Neuron (in vitro differentiated cells): ENCODE data around the gene HSD17B11.
"Not testable (repeated sequence)": the region's sequence is repeated elsewhere in the genome, so short reads cannot be mapped to it uniquely, and the experiment has no call there.

Experiments used
- H2AFZ ChIP-seq: one replicate; pipeline ENCODE4 v1.6.1; 2013; ENCODE audit warnings: low read depth, mild to moderate bottlenecking, inconsistent platforms, low read length, moderate library complexity
- H3K27me3 ChIP-seq: one replicate; pipeline ENCODE4 v1.6.1; 2013; ENCODE audit warnings: low read length; ENCODE audit not compliant: insufficient read depth
- H3K36me3 ChIP-seq: one replicate; pipeline ENCODE4 v1.6.1; 2013; ENCODE audit warnings: low read length; ENCODE audit not compliant: insufficient read depth
- H3K4me1 ChIP-seq: one replicate; pipeline ENCODE4 v1.6.1; 2013; ENCODE audit warnings: low read length; ENCODE audit not compliant: insufficient read depth
- H3K4me3 ChIP-seq: 2 replicates; pipeline ENCODE4 v1.5.1; 2013; ENCODE audit warnings: mild to moderate bottlenecking, low read length, moderate library complexity
- H3K9me3 ChIP-seq: one replicate; pipeline ENCODE4 v1.6.1; 2013; ENCODE audit warnings: low read length

HSD17B11 gene

DNA sequence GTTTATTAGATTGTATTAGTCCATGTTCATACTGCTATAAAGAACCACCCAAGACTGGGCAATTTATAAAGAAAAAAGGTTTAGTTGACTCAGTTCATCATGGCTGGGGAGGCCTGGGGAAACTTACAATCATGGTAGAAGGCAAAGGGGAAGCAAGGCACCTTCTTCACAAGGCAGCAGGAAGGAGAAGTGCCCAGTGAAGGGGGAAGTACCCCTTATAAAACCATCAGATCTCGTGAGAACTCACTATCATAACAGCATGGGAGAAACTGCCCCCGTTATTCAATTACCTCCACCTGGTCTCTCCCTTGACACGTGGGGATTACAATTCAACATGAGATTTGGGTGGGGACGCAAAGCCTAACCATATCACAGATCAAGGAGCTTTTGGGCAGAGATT is 60.2 kb downstream of the HSD17B11 start:
- H3K9me3 ChIP-seq: peaks cover 8% of the 10 kb centered on the region

DNA sequence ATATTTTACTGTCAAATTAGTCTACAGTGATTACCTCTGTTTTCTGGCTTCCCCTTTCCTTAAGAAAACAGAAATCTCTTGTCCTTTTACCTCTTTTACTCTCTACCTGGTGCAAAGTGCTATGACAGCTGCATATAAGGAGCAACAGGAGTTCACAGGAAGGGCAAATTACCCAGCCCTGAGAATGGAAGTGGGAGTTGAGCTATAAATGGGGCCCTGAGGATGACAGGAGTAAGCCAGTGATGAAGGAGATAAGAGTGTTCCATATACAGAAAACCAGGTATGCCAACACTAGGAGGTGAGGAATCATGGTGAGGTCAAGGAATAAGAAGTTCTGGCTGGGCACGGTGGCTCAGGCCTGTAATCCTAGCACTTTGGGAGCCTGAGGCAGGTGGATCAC is 63.9 kb downstream of the HSD17B11 start:
- no peak overlapping the region for H3K4me3 ChIP-seq
- no peaks in the 10 kb centered on the region for H3K4me1 ChIP-seq
- H3K9me3 ChIP-seq: no peaks in the 10 kb centered on the region
- no peak overlapping the region for H2AFZ ChIP-seq
- no peaks in the 10 kb centered on the region for H3K36me3 ChIP-seq
- no peaks in the 10 kb centered on the region for H3K27me3 ChIP-seq

More for the DNA sequence above, 60.2 kb downstream of the HSD17B11 start:
- Histone ChIP-seq H3K4me3 (no peak overlapping the region), H2AFZ (no peak overlapping the region), H3K27me3 (no peaks in the 10 kb centered on the region), H3K36me3 (no peaks in the 10 kb centered on the region), H3K4me1 (no peaks in the 10 kb centered on the region)

DNA sequence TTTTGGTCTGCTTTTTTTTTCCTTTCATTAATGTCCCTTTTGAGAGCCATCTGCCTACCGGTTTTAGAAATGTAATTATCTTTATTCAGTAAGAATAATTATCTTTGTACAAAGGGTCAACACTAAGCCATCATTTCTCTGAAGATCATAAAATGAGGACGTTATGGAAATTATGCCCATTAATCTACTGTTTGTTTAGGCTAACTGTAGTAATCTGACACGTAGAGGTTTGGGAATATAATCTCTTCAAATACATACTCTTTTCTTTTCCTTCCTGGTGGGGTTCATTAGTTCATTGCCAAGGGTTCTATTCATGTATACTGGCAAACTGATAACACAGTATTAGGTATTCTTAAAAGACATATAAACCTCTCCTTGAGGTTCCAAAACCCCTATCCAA is 64.5 kb downstream of the HSD17B11 start:
- Histone ChIP-seq H3K9me3 (no peaks in the 10 kb centered on the region), H3K4me3 (no peak overlapping the region), H2AFZ (no peak overlapping the region), H3K4me1 (no peaks in the 10 kb centered on the region), H3K36me3 (no peaks in the 10 kb centered on the region), H3K27me3 (no peaks in the 10 kb centered on the region)

DNA sequence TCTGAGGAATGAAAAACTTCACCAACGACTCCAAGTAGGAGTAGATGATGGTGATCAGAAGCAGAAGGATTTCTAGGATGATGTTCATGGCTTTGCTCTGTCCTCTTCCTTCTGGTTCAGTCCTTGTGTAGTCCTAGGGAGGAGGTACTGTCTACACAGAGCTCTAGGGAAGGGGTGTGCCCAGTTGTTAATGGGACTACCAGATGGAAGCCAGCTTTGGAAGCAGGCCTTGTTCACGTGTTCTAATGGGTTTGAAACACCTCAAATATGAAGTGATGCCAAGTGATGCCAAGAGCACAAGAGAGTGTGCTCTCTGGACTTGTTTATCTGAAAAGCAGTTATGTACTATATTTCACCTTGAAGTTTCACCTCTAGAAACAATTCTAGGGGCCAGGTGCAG is 68.2 kb downstream of the HSD17B11 start, which contains the start of gene HSD17B13:
TSS of gene HSD17B13 (minus strand) at position 129 of the 400 bp plus-strand sequence. CDS start at position 88, 41 bp downstream.
- Histone ChIP-seq H3K36me3 (no peaks in the 10 kb centered on the region), H3K9me3 (peaks cover 2% of the 10 kb centered on the region), H3K4me1 (no peaks in the 10 kb centered on the region), H3K27me3 (no peaks in the 10 kb centered on the region), H3K4me3 (no peak within 1 kb of the TSS), H2AFZ (no peak within 1 kb of the TSS)

DNA sequence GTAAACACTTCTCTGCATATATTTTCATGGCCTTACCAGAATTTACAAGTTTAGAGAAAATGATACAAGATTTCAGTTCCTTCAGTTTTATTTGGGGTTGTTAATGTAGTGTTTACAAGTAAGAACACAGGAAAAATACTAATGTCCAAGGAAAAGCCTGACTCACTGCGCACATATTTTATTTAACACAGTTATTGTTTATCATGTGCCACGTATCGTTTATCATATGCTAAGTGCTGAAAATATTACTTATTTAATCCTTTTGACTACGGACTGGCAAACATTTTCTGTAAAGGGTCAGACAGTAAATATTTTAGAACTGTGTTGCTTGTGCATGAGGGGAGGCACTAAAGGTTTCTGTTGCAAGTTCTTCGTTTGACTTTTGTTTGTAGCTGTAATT is 69.1 kb downstream of the HSD17B11 start:
- H3K4me1 ChIP-seq: no peaks in the 10 kb centered on the region
- H3K9me3 ChIP-seq: peaks cover 2% of the 10 kb centered on the region
- no peaks in the 10 kb centered on the region for H3K27me3 ChIP-seq
- H3K36me3 ChIP-seq: no peaks in the 10 kb centered on the region
- no peak overlapping the region for H2AFZ ChIP-seq
- H3K4me3 ChIP-seq: no peak overlapping the region

DNA sequence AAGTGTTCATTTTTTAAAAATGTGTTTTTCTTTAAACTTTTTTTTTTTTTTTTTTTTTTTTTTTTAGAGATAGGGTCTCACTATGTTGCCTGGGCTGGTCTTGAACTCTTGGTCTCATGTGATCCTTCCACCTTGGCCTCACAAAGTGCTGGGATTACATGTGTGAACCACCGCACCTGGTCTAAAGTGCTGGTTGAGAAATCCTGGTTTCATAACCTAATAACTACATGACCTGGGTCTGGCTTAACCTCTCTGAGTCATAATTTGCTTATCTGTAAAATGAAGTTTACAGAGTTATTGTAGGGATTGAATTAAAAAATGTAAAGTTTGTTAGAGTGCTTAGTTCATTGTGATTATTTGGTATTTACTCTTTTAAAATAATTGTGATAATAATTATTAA is 73.5 kb downstream of the HSD17B11 start:
- no peak overlapping the region for H3K4me3 ChIP-seq
- H3K36me3 ChIP-seq: no peaks in the 10 kb centered on the region
- H3K9me3 ChIP-seq: peaks cover 2% of the 10 kb centered on the region
- no peak overlapping the region for H2AFZ ChIP-seq
- no peaks in the 10 kb centered on the region for H3K4me1 ChIP-seq
- H3K27me3 ChIP-seq: no peaks in the 10 kb centered on the region

DNA sequence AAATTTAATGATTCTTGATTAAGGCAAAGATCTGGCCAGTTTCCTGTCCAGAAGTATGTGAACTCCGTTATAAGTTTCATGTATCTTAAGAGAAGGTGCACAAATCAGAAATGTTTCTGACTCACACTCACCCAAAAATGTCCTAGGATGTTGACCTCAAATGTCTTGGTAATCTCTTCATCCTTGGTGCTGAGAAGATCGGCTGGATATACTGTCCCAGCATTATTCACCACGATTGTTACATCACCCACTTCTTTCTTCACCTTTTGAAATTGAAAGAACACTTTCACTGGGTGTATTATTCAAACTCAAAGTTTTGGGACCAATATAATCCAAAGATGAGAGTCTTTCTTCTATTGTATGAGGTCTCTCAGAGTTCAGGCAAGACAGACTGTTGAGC is 74.0 kb downstream of the HSD17B11 start:
- Histone ChIP-seq H3K4me1 (no peaks in the 10 kb centered on the region), H3K4me3 (no peak overlapping the region), H3K27me3 (no peaks in the 10 kb centered on the region), H2AFZ (no peak overlapping the region), H3K36me3 (no peaks in the 10 kb centered on the region), H3K9me3 (peaks cover 2% of the 10 kb centered on the region)

DNA sequence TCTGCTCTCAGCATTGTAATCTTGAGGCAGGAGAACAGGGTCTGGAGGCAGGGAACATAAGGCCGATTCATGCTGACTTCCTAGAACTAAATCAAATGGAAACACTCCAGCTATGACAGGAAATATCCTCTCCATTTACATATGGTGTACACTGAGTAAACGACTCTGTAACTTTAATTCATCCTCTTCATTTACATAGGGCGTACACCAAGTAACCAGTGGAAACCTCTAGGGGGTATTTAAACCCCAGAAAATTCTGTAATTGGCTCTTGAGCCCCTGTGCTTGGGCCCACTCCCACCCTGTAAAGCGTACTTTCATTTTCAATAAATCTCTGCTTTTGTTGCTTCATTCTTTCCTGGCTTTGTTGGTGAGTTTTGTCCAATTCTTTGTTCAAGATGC is 76.0 kb downstream of the HSD17B11 start:
- H3K9me3 ChIP-seq, H3K36me3 ChIP-seq, H3K27me3 ChIP-seq, H2AFZ ChIP-seq, H3K4me1 ChIP-seq, H3K4me3 ChIP-seq: not testable (repeated sequence)

DNA sequence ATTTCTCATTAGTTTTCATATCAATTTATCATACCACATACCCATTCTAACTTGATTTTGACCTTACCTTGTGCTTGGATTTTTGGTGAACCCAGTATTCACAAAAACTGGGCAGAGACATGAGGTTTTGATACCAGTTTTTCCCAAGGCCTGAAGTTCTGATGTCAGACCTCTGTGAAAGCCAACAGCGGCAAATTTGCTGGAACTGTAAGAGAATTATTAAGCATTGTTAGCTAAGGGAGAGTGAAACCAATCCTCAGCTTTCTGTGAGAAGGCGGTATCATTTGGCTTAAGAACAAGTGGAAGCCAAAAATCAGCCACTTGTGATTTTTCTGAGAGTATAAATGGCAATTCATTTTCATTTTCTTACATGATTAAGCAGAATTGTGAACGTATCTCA is 77.2 kb downstream of the HSD17B11 start:
- no peaks in the 10 kb centered on the region for H3K36me3 ChIP-seq
- H3K27me3 ChIP-seq: no peaks in the 10 kb centered on the region
- H2AFZ ChIP-seq: no peak overlapping the region
- H3K4me1 ChIP-seq: peaks cover 7% of the 10 kb centered on the region
- no peak overlapping the region for H3K4me3 ChIP-seq
- no peaks in the 10 kb centered on the region for H3K9me3 ChIP-seq

DNA sequence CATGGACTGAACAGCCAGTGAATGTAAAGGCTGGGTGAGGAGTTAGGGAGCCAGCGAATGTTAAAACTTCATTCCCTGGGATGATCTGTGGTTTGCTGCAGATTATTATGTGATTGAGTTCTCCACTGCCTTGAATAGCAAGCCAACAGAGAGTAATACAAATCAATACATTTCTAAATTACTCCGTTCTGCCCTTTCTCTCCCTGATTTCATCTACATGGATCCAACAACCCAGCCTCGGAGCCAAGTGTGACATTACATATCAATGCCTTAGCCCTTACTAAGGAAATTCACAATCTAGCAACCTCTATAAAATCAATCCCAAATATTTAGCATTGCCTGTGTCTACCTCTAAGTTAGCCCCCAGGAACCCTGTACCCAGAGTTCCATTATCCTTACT is 79.3 kb downstream of the HSD17B11 start:
- H3K9me3 ChIP-seq: no peaks in the 10 kb centered on the region
- H2AFZ ChIP-seq: no peak overlapping the region
- peaks cover 7% of the 10 kb centered on the region for H3K4me1 ChIP-seq
- no peaks in the 10 kb centered on the region for H3K27me3 ChIP-seq
- H3K36me3 ChIP-seq: no peaks in the 10 kb centered on the region
- H3K4me3 ChIP-seq: no peak overlapping the region

DNA sequence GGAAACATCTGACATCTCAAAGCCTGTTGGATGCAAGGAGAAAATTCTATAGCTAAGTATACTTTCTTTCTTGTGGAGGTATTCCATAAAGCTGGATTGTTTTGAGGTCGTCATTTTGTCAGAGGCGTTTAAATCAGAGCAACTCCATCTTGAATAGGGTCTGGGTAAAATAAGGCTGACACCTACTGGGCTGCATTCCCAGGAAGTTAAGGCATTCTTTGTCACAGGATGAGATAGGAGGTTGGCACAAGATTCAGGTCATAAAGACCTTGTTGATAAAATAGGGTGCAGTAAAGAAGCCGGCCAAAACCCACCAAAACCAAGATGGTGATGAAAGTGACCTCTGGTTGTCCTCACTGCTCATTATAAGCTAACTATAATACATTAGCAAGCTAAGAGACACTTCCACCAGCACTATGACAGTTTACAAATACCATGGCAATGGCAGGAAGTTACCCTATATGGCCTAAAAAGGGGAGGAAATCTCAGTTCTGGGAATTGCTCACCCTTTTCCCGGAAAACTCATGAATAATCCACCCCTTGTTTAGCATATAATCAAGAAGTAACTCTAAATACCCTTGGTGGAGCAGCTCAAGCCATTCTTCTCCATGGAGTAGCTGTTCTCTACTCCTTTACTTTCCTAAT is 80.2 kb downstream of the HSD17B11 start:
- Histone ChIP-seq H3K4me3 (no peak overlapping the region), H3K4me1 (peaks cover 7% of the 10 kb centered on the region), H3K9me3 (no peaks in the 10 kb centered on the region), H3K27me3 (no peaks in the 10 kb centered on the region), H3K36me3 (no peaks in the 10 kb centered on the region), H2AFZ (peak overlapping the region; percentile 79)

DNA sequence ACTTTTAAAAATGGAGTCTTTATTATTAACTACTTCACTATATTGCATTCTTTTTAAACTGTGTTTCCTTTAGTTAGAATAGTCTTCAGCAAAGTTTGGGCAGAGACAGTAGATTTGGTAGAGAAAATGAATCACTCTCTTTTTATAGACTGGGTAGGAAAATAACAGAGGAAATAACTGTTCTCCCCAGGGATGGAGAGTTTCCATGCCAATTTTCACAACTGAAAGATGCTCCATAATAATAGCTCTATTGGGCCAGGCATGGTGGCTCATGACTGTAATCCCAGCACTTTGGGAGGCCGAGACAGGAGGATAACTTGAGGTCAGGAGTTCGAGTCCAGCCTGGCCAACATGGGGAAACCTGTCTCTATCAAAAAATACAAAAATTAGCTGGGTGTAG is 81.4 kb downstream of the HSD17B11 start:
- no peaks in the 10 kb centered on the region for H3K27me3 ChIP-seq
- H3K9me3 ChIP-seq: no peaks in the 10 kb centered on the region
- H3K36me3 ChIP-seq: no peaks in the 10 kb centered on the region
- H3K4me3 ChIP-seq: no peak overlapping the region
- H2AFZ ChIP-seq: no peak overlapping the region
- peaks cover 12% of the 10 kb centered on the region for H3K4me1 ChIP-seq

DNA sequence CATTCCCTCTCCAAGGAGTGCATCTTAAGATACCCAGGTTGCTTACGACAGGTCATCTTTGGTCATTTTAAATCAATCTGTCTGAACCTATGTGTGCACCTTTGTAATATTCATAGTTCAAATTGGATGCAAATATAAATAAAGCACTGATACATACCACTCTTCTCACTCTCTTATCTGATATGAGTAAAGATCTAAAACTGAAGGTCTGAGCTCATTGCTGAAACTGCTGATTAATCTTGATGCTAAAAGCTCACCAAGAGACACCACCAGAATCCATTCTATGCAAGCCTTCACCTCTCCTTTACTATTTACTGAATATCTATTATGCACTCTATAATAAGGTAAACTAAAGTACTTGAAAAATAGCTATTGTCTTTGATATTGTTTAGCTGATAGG is 84.9 kb downstream of the HSD17B11 start:
- Histone ChIP-seq H3K4me3 (no peak overlapping the region), H3K9me3 (no peaks in the 10 kb centered on the region), H3K36me3 (no peaks in the 10 kb centered on the region), H3K4me1 (peaks cover 13% of the 10 kb centered on the region), H2AFZ (no peak overlapping the region), H3K27me3 (no peaks in the 10 kb centered on the region)

DNA sequence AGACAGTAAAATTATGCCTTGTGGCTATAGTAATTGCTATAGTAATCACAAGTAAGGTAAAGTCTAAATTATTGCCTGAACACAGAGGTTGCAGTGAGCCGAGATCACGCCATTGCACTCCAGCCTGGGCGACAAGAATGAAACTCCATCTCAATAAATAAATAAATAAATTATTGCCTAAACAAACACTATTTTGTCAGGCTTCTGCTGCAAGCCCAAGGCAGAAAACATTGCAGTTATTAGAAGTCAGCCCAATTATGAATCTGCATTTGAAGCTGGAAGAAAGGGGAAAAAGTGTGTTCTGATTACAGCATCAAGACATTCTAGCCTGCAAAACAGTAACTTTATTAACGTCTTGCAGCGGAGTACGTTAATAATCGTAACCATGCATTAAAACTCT is 85.4 kb downstream of the HSD17B11 start:
- H3K36me3 ChIP-seq: no peaks in the 10 kb centered on the region
- H3K27me3 ChIP-seq: no peaks in the 10 kb centered on the region
- H3K4me1 ChIP-seq: peaks cover 8% of the 10 kb centered on the region
- H3K9me3 ChIP-seq: no peaks in the 10 kb centered on the region
- H2AFZ ChIP-seq: no peak overlapping the region
- no peak overlapping the region for H3K4me3 ChIP-seq
